Cardiac fibroblast (primary cell): ENCODE data around the gene PRKG1.
A peak's percentile ranks its signal among the peaks of the same experiment; 100 is the strongest.

Experiments used
- DNase-seq, 2 donors: peaks; one replicate each; pipeline versions ENCODE4 v3.0.0 to v3.0.0-alpha.2; 2010; ENCODE audit warnings: low read depth in 2 of 2
- H3K4me3 ChIP-seq, 2 donors: replicated peaks in 1 of 2; 1 replicate in 1 of 2; 2 replicates in 1 of 2; pipeline ENCODE4 v1.5.1; 2011; ENCODE audit warnings: low read depth in 2 of 2, low read length in 2 of 2, mild to moderate bottlenecking in 2 of 2, moderate library complexity in 1 of 2
- CTCF ChIP-seq: IDR thresholded peaks from one replicate; pipeline ENCODE4 v1.5.1; 2011; ENCODE audit warnings: low read depth, mild to moderate bottlenecking, low read length, inconsistent platforms

PRKG1 gene

GRCh38 chr10:51792678-51793077 is 718.4 kb downstream of the PRKG1 start:
- no peak overlapping the region for H3K4me3 ChIP-seq
- DNase-seq: no peak
- TF ChIP-seq CTCF: no peak

- TF ChIP-seq CTCF: no peak
- H3K4me3 ChIP-seq: no peak overlapping the region
- no peak for DNase-seq
Measured at GRCh38 chr10:51800121-51800520, 725.8 kb downstream of the PRKG1 start.

GRCh38 chr10:51800725-51801424 is 726.6 kb downstream of the PRKG1 start:
- TF ChIP-seq CTCF: no peak
- H3K4me3 ChIP-seq: no peak overlapping the region
- peak in 1 of 2 donors; percentile 42 for DNase-seq

GRCh38 chr10:51802030-51802429 is 727.7 kb downstream of the PRKG1 start:
- H3K4me3 ChIP-seq: no peak overlapping the region
- DNase-seq: no peak
- TF ChIP-seq CTCF: no peak

- TF ChIP-seq CTCF: no peak
- DNase-seq: peak; percentile 24 to 69
- H3K4me3 ChIP-seq: no peak overlapping the region
Measured at GRCh38 chr10:51804866-51805265, 730.6 kb downstream of the PRKG1 start.

GRCh38 chr10:51806079-51806835 is 732.0 kb downstream of the PRKG1 start:
- DNase-seq: no peak
- no peak for TF ChIP-seq CTCF
- no peak overlapping the region for H3K4me3 ChIP-seq
